Right lobe of liver (tissue), 6 donors: ENCODE measurements around the gene DUSP18. TPM values are rescaled to one million over a fixed set of nuclear protein-coding genes. Genes with fewer than 3 reads are reported as not detected.
"Not testable (repeated sequence)": the region's sequence is repeated elsewhere in the genome, so short reads cannot be mapped to it uniquely, and the experiment has no call there.

Experiments
- ATAC-seq, 4 donors: fragments of 200-7000 bp; cut with Tn5 transposase; one replicate each; pipeline ENCODE4 v1.9.1; 2020; ENCODE audit warnings: mild to moderate bottlenecking in 4 of 4, moderate library complexity in 4 of 4
- DNase-seq, 3 donors: peaks; one replicate each; pipeline ENCODE4 v3.0.0-alpha.2; 2020
- H3K27ac ChIP-seq, 3 donors: fragments of 200-600 bp; one replicate each; pipeline ENCODE4 v1.8.0; 2022
- H3K27me3 ChIP-seq, 2 donors: fragments of 200-600 bp; one replicate each; pipeline ENCODE4 v1.8.0; 2022
- H3K36me3 ChIP-seq, 4 donors: fragments of 200-600 bp; sonication (generic) in 1 of 4; one replicate each; pipeline versions ENCODE4 v1.5.1 to v1.8.0; 2017 to 2022; ENCODE audit warnings: control low read depth in 1 of 4
- H3K4me1 ChIP-seq, 4 donors: fragments of 200-600 bp; sonication (generic) in 1 of 4; one replicate each; pipeline versions ENCODE4 v1.5.1 to v1.8.0; 2017 to 2022; ENCODE audit warnings: control low read depth in 1 of 4
- H3K4me3 ChIP-seq, 3 donors: fragments of 200-600 bp; one replicate each; pipeline ENCODE4 v1.8.0; 2022
- H3K9me3 ChIP-seq, 4 donors: fragments of 200-600 bp; sonication (generic) in 1 of 4; one replicate each; pipeline versions ENCODE4 v1.5.1 to v1.8.0; 2017 to 2022; ENCODE audit warnings: control low read depth in 1 of 4
- POLR2A ChIP-seq: fragments of 450-650 bp; IDR thresholded peaks from one replicate; pipeline ENCODE4 v1.6.1; 2017; ENCODE audit warnings: antibody characterized with exemption, mild to moderate bottlenecking
- WGBS: methylation state at CpG from one replicate; pipeline ENCODE4 v1.1.6; 2018; ENCODE audit warnings: low coverage, low lambda C conversion rate; ENCODE audit not compliant: insufficient coverage; ENCODE audit errors: missing lambda C conversion rate; 5-methylcytosine and 5-hydroxymethylcytosine counted together
- intact Hi-C, 2 donors: fragments of 100-400 bp; cut with DNase I; formaldehyde crosslinking; loops; one replicate each; pipeline versions ENCODE4 v1.11.2 to v1.14.1; 2022
- long read RNA-seq: library from polyadenylated mRNA; unstranded; transcript quantifications from one replicate; pipeline ENCODE4 v2.0.0, GENCODE V29; 2019
- total RNA-seq, 6 experiments: library from RNA; depleted of rRNA in 2 of 6; stranded (reverse); fragments of >200 nt in 2 of 6; fragmentation: NEBNext Ultra II Directional in 3 of 6; extraction: Animal tissue kit (Norgen Biotek cat#: 25700) in 3 of 6; gene quantifications; one replicate each; pipeline versions ENCODE4 v1.1.0 to v1.2.4, GENCODE V29; 2016 to 2023
- TF ChIP-seq, protein P1 (sequence below), 4 donors: fragments of 200-600 bp in 3 of 4; fragments of 450-650 bp in 1 of 4; IDR thresholded peaks; one replicate each; pipeline versions ENCODE4 v1.5.1 to v1.8.0; 2016 to 2022; ENCODE audit warnings: antibody characterized with exemption in 4 of 4, mild to moderate bottlenecking in 2 of 4
- donor health status: DM: no; HTN: yes; CAD: no.
- donor health status: DM: no; HTN: no; CAD: no.
- donor health status: DM: no; HTN: no; CAD: no.
- donor health status: DM: no; HTN: yes; CAD: no.
- donor health status: DM: no; HTN: yes; CAD: no.

DUSP18 gene
- total RNA-seq = 1 to 10 TPM in 5 of 6 experiments, under 1 TPM in 1; 0.97 to 3.1 (median 2.2) TPM
- long read RNA-seq = 0 reads

DNA sequence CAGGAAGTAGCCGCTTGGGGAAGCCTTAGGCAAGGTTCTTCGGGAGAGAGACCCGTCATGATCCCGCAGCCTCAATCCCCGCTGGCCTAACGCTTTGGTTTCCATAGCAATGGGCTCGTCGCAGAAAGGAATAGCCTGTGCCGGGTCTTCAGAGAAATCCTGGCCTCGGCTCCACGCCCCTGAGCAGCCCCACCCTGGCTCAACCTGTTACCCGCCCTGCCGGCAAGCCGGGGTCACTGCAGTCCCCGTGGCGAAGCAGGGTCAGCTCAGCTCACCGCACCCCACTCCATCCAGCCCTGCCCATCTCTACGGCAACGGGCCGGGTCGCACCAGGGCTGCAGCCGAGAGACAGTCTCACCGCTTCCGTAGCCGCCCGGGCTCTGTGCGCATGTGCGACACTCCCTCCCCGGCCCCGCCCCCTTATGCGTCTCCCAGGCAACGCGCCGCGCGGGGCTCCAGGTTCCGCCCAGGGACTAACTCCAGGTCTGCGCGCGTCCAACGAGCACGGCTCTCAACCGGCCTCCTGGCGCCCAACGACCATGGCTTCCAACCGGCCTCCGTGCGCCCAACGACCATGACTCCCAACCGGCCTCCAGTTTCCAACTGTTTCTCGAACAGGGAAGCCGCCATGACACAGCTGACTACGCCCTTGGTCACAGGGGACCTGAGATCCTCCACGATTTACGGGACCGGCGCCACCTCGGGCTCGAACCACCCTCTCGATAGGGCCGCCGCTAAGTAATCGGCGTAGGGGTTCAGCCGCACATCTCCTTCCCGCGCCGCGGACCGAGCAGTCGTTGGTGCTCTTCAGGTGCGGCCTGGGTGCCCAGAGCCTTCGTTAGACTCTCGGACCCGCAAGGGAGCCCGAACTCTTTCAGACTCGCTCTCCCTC, at the start of gene DUSP18:
Gene DUSP18 (minus strand): TSS at position 382 of the 892 bp plus-strand sequence. CDS start 3,872 bp downstream, outside the sequence.
- Histone ChIP-seq H3K27me3 (no peaks in the 10 kb centered on the region), H3K4me1 (no peaks in the 10 kb centered on the region), H3K4me3 (peak within 1 kb of the TSS; percentile 63 to 83 (median 76)), H3K9me3 (no peaks in the 10 kb centered on the region), H3K36me3 (peaks cover 0 to 6% (median 0%) of the 10 kb centered on the region in 4 donors), H3K27ac (no peak within 1 kb of the TSS)
- TF ChIP-seq, protein P1, sequence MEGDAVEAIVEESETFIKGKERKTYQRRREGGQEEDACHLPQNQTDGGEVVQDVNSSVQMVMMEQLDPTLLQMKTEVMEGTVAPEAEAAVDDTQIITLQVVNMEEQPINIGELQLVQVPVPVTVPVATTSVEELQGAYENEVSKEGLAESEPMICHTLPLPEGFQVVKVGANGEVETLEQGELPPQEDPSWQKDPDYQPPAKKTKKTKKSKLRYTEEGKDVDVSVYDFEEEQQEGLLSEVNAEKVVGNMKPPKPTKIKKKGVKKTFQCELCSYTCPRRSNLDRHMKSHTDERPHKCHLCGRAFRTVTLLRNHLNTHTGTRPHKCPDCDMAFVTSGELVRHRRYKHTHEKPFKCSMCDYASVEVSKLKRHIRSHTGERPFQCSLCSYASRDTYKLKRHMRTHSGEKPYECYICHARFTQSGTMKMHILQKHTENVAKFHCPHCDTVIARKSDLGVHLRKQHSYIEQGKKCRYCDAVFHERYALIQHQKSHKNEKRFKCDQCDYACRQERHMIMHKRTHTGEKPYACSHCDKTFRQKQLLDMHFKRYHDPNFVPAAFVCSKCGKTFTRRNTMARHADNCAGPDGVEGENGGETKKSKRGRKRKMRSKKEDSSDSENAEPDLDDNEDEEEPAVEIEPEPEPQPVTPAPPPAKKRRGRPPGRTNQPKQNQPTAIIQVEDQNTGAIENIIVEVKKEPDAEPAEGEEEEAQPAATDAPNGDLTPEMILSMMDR (IDR thresholded peaks at IDR 0.05) = peak in 3 of 4 donors; percentile 6 to 30 (median 13)
- no peak for TF ChIP-seq POLR2A
- DNase-seq (peak; percentile 96 to 97 (median 97)), ATAC-seq (peak; percentile 98 to 100 (median 98))
- 5% methylated on average over 14 of the region's 77 CpGs for WGBS
- intact Hi-C loops = no loop called here

DNA sequence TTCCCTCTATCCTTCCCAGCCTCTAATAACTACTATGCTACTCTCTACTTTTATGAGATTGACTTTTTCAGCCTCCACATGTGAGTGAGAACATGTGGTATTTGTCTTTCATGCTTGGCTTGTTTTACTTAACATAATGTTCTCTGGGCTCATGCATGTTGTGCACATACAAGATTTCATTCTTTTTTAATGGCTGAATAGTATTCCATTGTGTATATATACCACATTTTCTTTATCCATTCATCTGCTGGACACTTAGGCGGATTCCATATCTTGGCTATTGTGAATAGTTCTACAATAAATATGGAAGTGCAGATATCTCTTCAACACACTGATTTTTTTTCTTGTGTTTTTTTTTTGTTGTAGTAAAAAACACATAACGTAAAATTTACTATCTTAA, 46.4 kb upstream of the DUSP18 start:
- no peak overlapping the region for H3K4me3 ChIP-seq
- no peak for TF ChIP-seq POLR2A
- TF ChIP-seq, protein P1 (IDR thresholded peaks at IDR 0.05) = no peak

DNA sequence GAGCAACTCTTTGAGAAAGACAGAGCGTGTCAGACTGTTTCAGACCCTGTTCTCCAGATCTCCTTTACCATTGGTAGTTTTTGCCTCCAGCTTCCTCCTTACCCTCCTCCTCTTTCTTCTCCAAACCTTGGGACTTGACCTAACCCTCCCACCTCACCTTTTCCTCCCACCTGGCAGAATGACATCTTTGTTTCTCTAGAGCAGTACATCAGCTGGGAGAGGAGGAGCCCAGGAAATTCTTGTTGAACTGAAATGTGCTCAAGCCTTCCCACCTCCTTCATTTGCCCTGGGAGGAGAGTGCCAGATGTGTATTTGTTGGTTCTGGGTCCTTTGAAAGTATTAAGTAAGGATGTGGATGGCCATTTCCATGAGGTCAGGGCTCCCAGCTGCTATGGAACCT, 44.4 kb upstream of the DUSP18 start:
- ATAC-seq (no peak), DNase-seq (no peak)
- Histone ChIP-seq H3K27me3 (no peaks in the 10 kb centered on the region), H3K27ac (no peak overlapping the region), H3K4me1 (no peaks in the 10 kb centered on the region), H3K36me3 (no peaks in the 10 kb centered on the region), H3K4me3 (no peak overlapping the region), H3K9me3 (no peaks in the 10 kb centered on the region)
- 100% methylated on average over 1 of the region's 1 CpG for WGBS
- no peak for TF ChIP-seq POLR2A
- TF ChIP-seq, protein P1 (IDR thresholded peaks at IDR 0.05) = no peak
- intact Hi-C loops = no loop called here

More for the DNA sequence above, 46.4 kb upstream of the DUSP18 start:
- Histone ChIP-seq H3K27ac (no peak overlapping the region), H3K36me3 (no peaks in the 10 kb centered on the region), H3K27me3 (no peaks in the 10 kb centered on the region), H3K4me1 (no peaks in the 10 kb centered on the region), H3K9me3 (no peaks in the 10 kb centered on the region)
- DNase-seq = no peak
- intact Hi-C loops = no loop called here
- 93% methylated on average over 2 of the region's 2 CpGs for WGBS
- no peak for ATAC-seq

DNA sequence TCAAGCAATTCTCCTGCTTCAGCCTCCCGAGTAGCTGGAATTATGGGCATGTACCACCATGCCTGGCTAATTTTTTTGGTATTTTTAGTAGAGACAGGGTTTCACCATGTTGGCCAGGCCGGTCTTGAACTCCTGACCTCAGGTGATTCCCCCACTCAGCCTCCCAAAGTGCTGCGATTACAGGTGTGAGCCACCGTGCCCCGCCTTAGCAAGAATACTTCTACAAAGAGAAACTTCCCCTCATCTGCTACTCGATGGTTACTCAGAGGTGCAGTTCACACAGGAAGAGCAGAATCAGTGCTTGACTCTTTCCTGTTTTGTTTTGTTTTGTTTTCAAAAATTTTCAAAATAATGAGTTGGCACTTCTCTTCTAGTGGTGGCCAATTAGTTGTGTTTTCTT, 42.3 kb upstream of the DUSP18 start:
- H3K4me1 ChIP-seq, H3K9me3 ChIP-seq, H3K4me3 ChIP-seq, intact Hi-C loops, DNase-seq, H3K36me3 ChIP-seq, H3K27me3 ChIP-seq, H3K27ac ChIP-seq, ATAC-seq: not testable (repeated sequence)
- WGBS = 84% methylated on average over 6 of the region's 6 CpGs
